ENCODE results near the gene FOXF2.

Gene FOXF2

GRCh38 chr6:1390946-1391799, 1.8 kb downstream of the FOXF2 start:
- DNase-seq (ENCODE audit: low spot score) = peak; percentile 59

GRCh38 chr6:1391800-1392309, 2.5 kb downstream of the FOXF2 start:
- no peak for DNase-seq (ENCODE audit: low spot score)

GRCh38 chr6:1392813-1393640, 3.7 kb downstream of the FOXF2 start:
- DNase-seq (ENCODE audit: low spot score) = no peak

GRCh38 chr6:1393641-1394283, 4.4 kb downstream of the FOXF2 start:
- DNase-seq (ENCODE audit: low spot score) = no peak

- no peak for DNase-seq (ENCODE audit: low spot score)
These were observed 5.4 kb downstream of the FOXF2 start for GRCh38 chr6:1394514-1395463.

GRCh38 chr6:1395506-1395905, 6.1 kb downstream of the FOXF2 start:
- no peak for DNase-seq (ENCODE audit: low spot score)

GRCh38 chr6:1395941-1396908, 6.8 kb downstream of the FOXF2 start:
- no peak for DNase-seq (ENCODE audit: low spot score)

GRCh38 chr6:1396952-1397868, 7.8 kb downstream of the FOXF2 start:
- peak; percentile 79 for DNase-seq (ENCODE audit: low spot score)

GRCh38 chr6:1399085-1399780, 9.9 kb downstream of the FOXF2 start:
- DNase-seq (ENCODE audit: low spot score) = no peak

GRCh38 chr6:1400126-1400850, 10.9 kb downstream of the FOXF2 start:
- DNase-seq (ENCODE audit: low spot score) = no peak

GRCh38 chr6:1402369-1402768, 13.0 kb downstream of the FOXF2 start:
- no peak for DNase-seq (ENCODE audit: low spot score)

GRCh38 chr6:1402868-1403267, 13.5 kb downstream of the FOXF2 start:
- DNase-seq (ENCODE audit: low spot score) = no peak

- DNase-seq (ENCODE audit: low spot score) = no peak
These were observed 14.7 kb downstream of the FOXF2 start for GRCh38 chr6:1403851-1404712.

GRCh38 chr6:1404713-1405098, 15.3 kb downstream of the FOXF2 start:
- no peak for DNase-seq (ENCODE audit: low spot score)

- DNase-seq (ENCODE audit: low spot score) = no peak
These were observed 15.8 kb downstream of the FOXF2 start for GRCh38 chr6:1405221-1405620.

GRCh38 chr6:1406306-1407072, 17.1 kb downstream of the FOXF2 start:
- no peak for DNase-seq (ENCODE audit: low spot score)
